Choroid plexus epithelial cell (primary cell): ENCODE data around the gene SLC25A20.

Experiments used
- DNase-seq: peaks from one replicate; pipeline ENCODE4 v3.0.0-alpha.2; 2010; ENCODE audit warnings: low read depth
- H3K4me3 ChIP-seq: 2 replicates; pipeline ENCODE4 v1.5.1; 2011; ENCODE audit warnings: low read depth, mild to moderate bottlenecking, control low read depth, low read length, moderate library complexity
- TF ChIP-seq, protein P1 (sequence below): conservative IDR thresholded peaks from 2 replicates; pipeline ENCODE4 v1.5.1; 2011; ENCODE audit warnings: low read depth, mild to moderate bottlenecking, control low read depth, inconsistent platforms, low read length, moderate library complexity

SLC25A20 gene

DNA sequence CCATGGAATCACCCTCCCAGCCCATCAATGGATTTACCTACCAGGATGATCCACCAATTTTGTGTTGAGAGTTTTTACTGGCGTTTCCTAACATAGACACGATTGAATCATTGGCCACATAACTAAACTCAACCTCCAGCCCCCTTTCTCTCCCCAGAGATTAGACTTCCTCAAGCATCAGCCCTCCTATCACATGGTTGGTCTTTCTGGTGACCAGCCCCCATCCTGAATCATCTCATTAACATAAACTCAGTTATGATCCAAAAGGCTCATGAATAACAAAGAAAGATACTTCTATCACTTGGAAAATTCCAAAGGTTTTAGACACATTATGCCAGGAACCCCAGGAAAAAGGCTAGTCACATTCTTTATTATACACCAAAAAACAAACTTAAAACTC lies 72.2 kb downstream of the SLC25A20 start:
- no peak overlapping the region for H3K4me3 ChIP-seq
- TF ChIP-seq, protein P1, sequence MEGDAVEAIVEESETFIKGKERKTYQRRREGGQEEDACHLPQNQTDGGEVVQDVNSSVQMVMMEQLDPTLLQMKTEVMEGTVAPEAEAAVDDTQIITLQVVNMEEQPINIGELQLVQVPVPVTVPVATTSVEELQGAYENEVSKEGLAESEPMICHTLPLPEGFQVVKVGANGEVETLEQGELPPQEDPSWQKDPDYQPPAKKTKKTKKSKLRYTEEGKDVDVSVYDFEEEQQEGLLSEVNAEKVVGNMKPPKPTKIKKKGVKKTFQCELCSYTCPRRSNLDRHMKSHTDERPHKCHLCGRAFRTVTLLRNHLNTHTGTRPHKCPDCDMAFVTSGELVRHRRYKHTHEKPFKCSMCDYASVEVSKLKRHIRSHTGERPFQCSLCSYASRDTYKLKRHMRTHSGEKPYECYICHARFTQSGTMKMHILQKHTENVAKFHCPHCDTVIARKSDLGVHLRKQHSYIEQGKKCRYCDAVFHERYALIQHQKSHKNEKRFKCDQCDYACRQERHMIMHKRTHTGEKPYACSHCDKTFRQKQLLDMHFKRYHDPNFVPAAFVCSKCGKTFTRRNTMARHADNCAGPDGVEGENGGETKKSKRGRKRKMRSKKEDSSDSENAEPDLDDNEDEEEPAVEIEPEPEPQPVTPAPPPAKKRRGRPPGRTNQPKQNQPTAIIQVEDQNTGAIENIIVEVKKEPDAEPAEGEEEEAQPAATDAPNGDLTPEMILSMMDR = no peak
- DNase-seq = peak; percentile 95

DNA sequence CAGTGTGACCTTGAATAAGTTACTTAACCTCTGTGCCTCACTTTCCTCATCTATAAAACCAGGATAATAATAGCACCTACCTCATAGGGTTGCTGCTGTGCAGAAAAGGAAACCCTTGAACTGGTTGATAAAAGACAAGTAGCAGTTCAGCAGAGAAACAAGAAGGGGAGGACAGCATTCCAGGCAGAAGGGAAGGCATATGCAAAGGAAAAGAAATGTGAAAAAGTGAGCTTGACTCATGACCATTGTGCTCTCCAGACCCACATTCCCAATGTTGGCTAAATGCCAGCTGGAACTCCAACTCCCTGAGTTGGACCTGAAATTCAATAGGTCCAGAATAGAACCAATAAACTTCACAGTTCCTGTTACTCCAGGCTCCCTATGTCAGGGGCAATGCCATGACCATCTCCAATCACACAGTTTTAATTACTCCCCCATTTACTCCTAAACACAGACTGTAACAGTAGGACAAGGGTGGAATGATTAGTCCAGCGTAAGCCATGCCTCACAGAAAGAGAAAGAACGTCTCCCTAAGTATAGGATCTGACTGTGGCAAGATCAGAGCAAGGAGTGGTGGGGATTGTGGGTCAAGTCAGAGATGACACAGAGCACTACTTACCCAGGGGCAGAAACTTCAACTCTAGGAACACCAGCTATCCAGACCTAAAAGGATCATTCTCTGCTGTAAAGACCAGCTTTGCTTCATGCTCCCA lies 77.9 kb downstream of the SLC25A20 start:
- no peak overlapping the region for H3K4me3 ChIP-seq
- TF ChIP-seq, protein P1 = no peak
- DNase-seq = peak; percentile 34

DNA sequence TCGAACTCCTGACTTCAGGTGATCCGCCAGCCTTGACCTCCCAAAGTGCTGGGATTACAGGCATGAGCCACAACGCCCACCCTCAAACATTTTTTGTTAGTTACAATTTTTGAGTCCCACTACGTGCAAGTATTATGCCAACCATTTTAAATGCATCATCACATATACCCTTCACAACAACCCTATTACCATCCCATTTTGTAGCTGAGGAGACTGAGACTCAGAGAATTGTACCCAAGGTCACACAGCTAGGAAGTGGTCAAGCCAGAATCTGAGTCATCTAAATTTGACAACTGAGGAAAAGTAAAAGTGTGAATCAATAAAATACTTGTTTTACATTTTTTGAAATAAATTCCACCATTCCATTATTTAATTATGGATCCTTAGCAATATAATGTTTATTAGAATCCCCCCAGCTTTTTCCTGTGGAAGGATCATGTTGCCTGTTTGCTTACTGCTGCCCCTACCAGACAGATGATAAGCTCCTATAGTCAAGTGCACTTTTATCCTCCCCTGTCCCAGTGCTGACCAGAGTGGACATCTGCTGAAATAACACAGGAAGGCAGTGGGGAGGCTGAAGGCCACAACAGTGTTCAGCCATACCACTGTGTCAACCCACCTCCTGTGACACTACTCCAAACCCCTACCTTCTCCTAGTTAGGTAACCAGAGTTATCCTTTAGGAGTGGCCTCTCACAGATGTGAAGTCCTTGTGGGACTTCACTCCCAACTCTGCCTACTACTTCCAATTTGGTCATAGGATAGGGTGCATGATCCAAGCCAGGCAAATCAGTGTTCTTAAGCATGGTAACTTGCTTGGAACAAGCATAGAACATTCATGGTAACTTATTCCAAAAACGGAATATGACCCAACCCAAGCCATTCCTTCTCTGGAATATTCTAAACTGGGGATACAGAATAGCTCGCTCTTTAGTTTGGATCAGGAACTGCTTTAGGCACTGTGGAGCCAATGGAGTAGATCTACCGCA lies 79.2 kb downstream of the SLC25A20 start:
- no peak overlapping the region for H3K4me3 ChIP-seq
- TF ChIP-seq, protein P1 = no peak
- DNase-seq = no peak

DNA sequence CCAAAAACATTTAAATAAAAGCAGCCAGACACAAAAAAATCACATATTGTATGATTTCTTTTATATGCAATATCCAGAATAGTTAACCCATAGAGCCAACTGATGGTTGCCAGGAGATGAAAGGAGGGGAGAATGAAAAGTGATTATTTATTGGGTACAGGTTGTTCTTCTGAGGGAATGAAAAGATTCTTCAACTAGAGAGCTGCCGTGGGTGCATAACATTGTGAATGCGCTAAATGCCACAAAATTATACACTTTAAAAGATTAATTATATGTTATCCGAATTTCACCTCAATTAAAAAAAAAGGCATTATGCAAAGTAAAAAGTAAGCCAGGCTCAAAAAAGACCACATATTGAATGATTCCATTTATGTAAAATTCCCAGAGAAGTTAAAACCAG lies 87.2 kb downstream of the SLC25A20 start:
- DNase-seq = no peak
- TF ChIP-seq, protein P1 = no peak
- H3K4me3 ChIP-seq = no peak overlapping the region
